Heart left ventricle (tissue), 16 donors: Measurements from ENCODE around the gene NFYA. TPM values are rescaled to one million over a fixed set of nuclear protein-coding genes. Genes with fewer than 3 reads are reported as not detected.

Source experiments
- ATAC-seq, 4 donors: fragments of 200-7000 bp; cut with Tn5 transposase; one replicate each; pipeline ENCODE4 v1.9.1; 2020 to 2022; ENCODE audit warnings: moderate library complexity in 4 of 4, mild to moderate bottlenecking in 3 of 4, moderate number of reproducible peaks in 1 of 4
- DNase-seq, 5 donors: peaks; one replicate each; pipeline ENCODE4 v3.0.0-alpha.2; 2020
- H3K27ac ChIP-seq, 12 donors: fragments of 200-600 bp; sonication (generic) in 4 of 12; one replicate each; pipeline versions ENCODE4 v1.5.0 to v1.8.0; 2016 to 2022; ENCODE audit warnings: mild to moderate bottlenecking in 2 of 12
- H3K27me3 ChIP-seq, 9 donors: fragments of 200-600 bp; sonication (generic) in 2 of 9; one replicate each; pipeline versions ENCODE4 v1.5.1 to v1.8.0; 2016 to 2022; ENCODE audit warnings: mild to moderate bottlenecking in 3 of 9
- H3K36me3 ChIP-seq, 9 donors: fragments of 200-600 bp; sonication (generic) in 2 of 9; one replicate each; pipeline versions ENCODE4 v1.5.0 to v1.8.0; 2018 to 2022; ENCODE audit warnings: mild to moderate bottlenecking in 2 of 9
- H3K4me1 ChIP-seq, 12 donors: fragments of 200-600 bp; sonication (generic) in 4 of 12; one replicate each; pipeline versions ENCODE4 v1.5.0 to v1.8.0; 2016 to 2022; ENCODE audit warnings: mild to moderate bottlenecking in 3 of 12
- H3K4me3 ChIP-seq, 12 donors: fragments of 200-600 bp; sonication (generic) in 4 of 12; one replicate each; pipeline versions ENCODE4 v1.5.0 to v1.8.0; 2017 to 2022; ENCODE audit warnings: mild to moderate bottlenecking in 9 of 12, moderate library complexity in 4 of 12
- H3K9me3 ChIP-seq, 12 donors: fragments of 200-600 bp; sonication (generic) in 4 of 12; one replicate each; pipeline versions ENCODE4 v1.5.0 to v1.8.0; 2016 to 2022; ENCODE audit warnings: mild to moderate bottlenecking in 1 of 12
- CTCF ChIP-seq, 12 donors: fragments of 200-600 bp; sonication (generic) in 4 of 12; IDR thresholded peaks; one replicate each; pipeline versions ENCODE4 v1.5.0 to v1.8.0; 2018 to 2022; ENCODE audit warnings: antibody characterized with exemption in 12 of 12, mild to moderate bottlenecking in 5 of 12
- POLR2A ChIP-seq, 2 donors: fragments of 450-650 bp; IDR thresholded peaks; one replicate each; pipeline ENCODE4 v1.6.1; 2017; ENCODE audit warnings: antibody characterized with exemption in 2 of 2, mild to moderate bottlenecking in 2 of 2, moderate library complexity in 2 of 2
- WGBS, 4 donors: extraction: QIAGEN DNeasy Blood & Tissue Kit in 2 of 4; methylation state at CpG; one replicate each; pipeline versions ENCODE4 v1.1.5 to v1.1.7; 2013 to 2018; 5-methylcytosine and 5-hydroxymethylcytosine counted together
- intact Hi-C, 10 donors: fragments of 100-400 bp; cut with DNase I; formaldehyde crosslinking; loops; one replicate each; pipeline versions ENCODE4 v1.11.1 to v1.14.2; 2022
- polyA plus RNA-seq, 2 donors: library from polyadenylated mRNA; stranded (reverse); fragments of 200-250 nt; gene quantifications; one replicate each; pipeline ENCODE4 v1.2.3, GENCODE V29; 2013
- total RNA-seq, 9 donors: library from RNA; depleted of rRNA in 2 of 9; stranded (reverse); fragments of >200 nt in 2 of 9; fragmentation: NEBNext Ultra II Directional in 3 of 9; extraction: Animal tissue kit (Norgen Biotek cat#: 25700) in 3 of 9; gene quantifications; one replicate each; pipeline versions ENCODE4 v1.1.0 to v1.2.4, GENCODE V29; 2016 to 2023
- donor health status: ischemic (EF 13 %, LVEDD 7.1; RV severe dilation, severe dysfunction).
- donor health status: healthy with polysubstance abuse.
- donor health status: DM: no; HTN: yes; CAD: no.
- donor health status: DM: no; HTN: no; CAD: no.
- donor health status: ischemic (EF 25% LVEDD 6.9; RV normal size, moderate dysfunction).
- donor health status: ischemic (EF 25% LVEDD 5.7; RV mildly dilated, moderate dysfunction).
- donor health status: healthy.
- donor health status: DM: yes; HTN: yes; CAD: no.
- donor health status: ischemic (EF 35%, LVEDD 5.7; RV mildly dilated, moderate dysfunction).
- donor health status: nonischemic (EF 11% LVEDD 7.7; RV severe dilation, severe dysfunction).
- donor health status: DM: yes; HTN: yes; CAD: no.
- donor health status: PGD.
- donor health status: ischemic (EF 29% LVEDD 5.4; RV normal size, mild dysfunction).
- donor health status: nonischemic (EF 23%, LVEDD 6.1; RV moderate dilation, normal function).

The NFYA gene
- total and polyA plus RNA-seq, 11 donors: 4.3 to 12.5 (median 9.5) TPM

GRCh38 chr6:41122373-41122772, 49.6 kb downstream of the NFYA start:
- ATAC-seq (no peak), DNase-seq (no peak)
- no peak overlapping the region for H3K4me3 ChIP-seq
- H3K27me3 ChIP-seq: no peaks in the 10 kb centered on the region
- TF ChIP-seq POLR2A (IDR thresholded peaks at IDR 0.05) (no peak), CTCF (IDR thresholded peaks at IDR 0.05) (no peak)
- intact Hi-C loops: no loop called here
- no peaks in the 10 kb centered on the region for H3K4me1 ChIP-seq
- no peaks in the 10 kb centered on the region for H3K9me3 ChIP-seq
- peaks cover 0 to 41% (median 14%) of the 10 kb centered on the region in 9 donors for H3K36me3 ChIP-seq
- WGBS, 4 donors: 94 to 95% (median 95%) methylated on average over 1 of the region's 1 CpG
- H3K27ac ChIP-seq: no peak overlapping the region

GRCh38 chr6:41122918-41123317, 50.1 kb downstream of the NFYA start:
- 67 to 88% (median 75%) methylated on average over 1 of the region's 1 CpG for WGBS, 4 donors
- DNase-seq: no peak
- TF ChIP-seq POLR2A (IDR thresholded peaks at IDR 0.05) (no peak), CTCF (IDR thresholded peaks at IDR 0.05) (no peak)
- intact Hi-C loops: no loop called here
- H3K27me3 ChIP-seq: no peaks in the 10 kb centered on the region
- no peak overlapping the region for H3K4me3 ChIP-seq
- no peaks in the 10 kb centered on the region for H3K9me3 ChIP-seq
- no peak overlapping the region for H3K27ac ChIP-seq
- no peak for ATAC-seq
- H3K36me3 ChIP-seq: peaks cover 0 to 41% (median 14%) of the 10 kb centered on the region in 9 donors
- no peaks in the 10 kb centered on the region for H3K4me1 ChIP-seq

- WGBS, 4 donors: 94 to 99% (median 96%) methylated on average over 3 of the region's 3 CpGs
Measured at GRCh38 chr6:41125282-41125681, 52.5 kb downstream of the NFYA start.

GRCh38 chr6:41132254-41132653, 59.5 kb downstream of the NFYA start:
- H3K36me3 ChIP-seq: peaks cover 0 to 29% (median 17%) of the 10 kb centered on the region in 9 donors
- no peak for ATAC-seq
- no peak overlapping the region for H3K27ac ChIP-seq
- H3K27me3 ChIP-seq: no peaks in the 10 kb centered on the region
- no peaks in the 10 kb centered on the region for H3K9me3 ChIP-seq
- TF ChIP-seq POLR2A (IDR thresholded peaks at IDR 0.05) (no peak), CTCF (IDR thresholded peaks at IDR 0.05) (no peak)
- no peak for DNase-seq
- WGBS, 4 donors: 68 to 81% (median 69%) methylated on average over 2 of the region's 2 CpGs
- intact Hi-C loops: no loop called here
- H3K4me3 ChIP-seq: no peak overlapping the region
- H3K4me1 ChIP-seq: no peaks in the 10 kb centered on the region

More at GRCh38 chr6:41125282-41125681, 52.5 kb downstream of the NFYA start:
- H3K4me1 ChIP-seq: no peaks in the 10 kb centered on the region
- H3K9me3 ChIP-seq: no peaks in the 10 kb centered on the region
- intact Hi-C loops: no loop called here
- H3K4me3 ChIP-seq: no peak overlapping the region
- H3K27me3 ChIP-seq: no peaks in the 10 kb centered on the region
- no peak for DNase-seq
- peaks cover 0 to 35% (median 8%) of the 10 kb centered on the region in 9 donors for H3K36me3 ChIP-seq
- no peak for TF ChIP-seq POLR2A (IDR thresholded peaks at IDR 0.05)
- TF ChIP-seq CTCF (IDR thresholded peaks at IDR 0.05): no peak
- no peak overlapping the region for H3K27ac ChIP-seq
- ATAC-seq: no peak
